Body of pancreas (tissue), 4 donors: Measurements from ENCODE around the gene HAPLN3.

Experiments used
- CTCF ChIP-seq, 7 experiments: fragments of 450-650 bp in 4 of 7; fragments of 200-600 bp in 3 of 7; sonication (generic) in 3 of 7; IDR thresholded peaks; one replicate each; pipeline ENCODE4 v1.5.1; 2016 to 2019; ENCODE audit warnings: antibody characterized with exemption in 7 of 7
- POLR2A ChIP-seq, 3 donors: fragments of 450-650 bp; IDR thresholded peaks; one replicate each; pipeline ENCODE4 v1.6.1; 2016; ENCODE audit warnings: antibody characterized with exemption in 3 of 3, mild to moderate bottlenecking in 2 of 3

DNA sequence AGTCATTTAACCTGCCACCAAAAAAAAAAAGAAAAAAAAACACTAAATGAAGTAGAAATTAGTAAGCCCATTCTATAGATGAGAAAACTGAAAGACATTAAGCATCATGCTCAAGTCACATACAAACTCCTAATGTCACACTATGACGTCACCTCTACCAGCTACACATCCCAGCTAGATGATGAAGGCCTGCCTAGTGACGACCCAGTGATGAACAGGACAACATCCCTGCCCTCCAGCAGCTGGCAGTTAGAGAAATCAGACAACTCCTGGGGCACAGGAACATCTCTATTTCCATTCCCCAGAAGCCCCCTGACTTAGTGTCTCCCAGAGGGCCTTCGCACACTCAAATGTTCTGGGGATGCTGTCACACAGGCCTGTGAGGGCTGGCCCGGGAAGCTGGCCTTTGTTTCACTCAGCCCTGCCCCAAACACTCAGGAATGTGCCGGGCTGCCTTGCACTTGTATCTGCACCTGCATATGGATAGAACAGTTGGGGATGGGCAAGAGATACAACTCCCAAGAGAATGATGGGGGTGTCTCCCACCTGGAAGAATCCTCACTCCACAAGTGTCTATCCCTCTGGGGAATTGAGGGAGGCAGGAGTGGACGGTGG is 7.0 kb upstream of the HAPLN3 start:
- TF ChIP-seq CTCF (IDR thresholded peaks at IDR 0.05) (no peak), POLR2A (IDR thresholded peaks at IDR 0.05) (no peak)
